Common myeloid progenitor, CD34-positive (primary cell): ENCODE measurements around the gene MROH2A.

ENCODE experiments used
- CTCF ChIA-PET: fragments of 350-600 bp; sonication (Branson Sonifier 250); formaldehyde crosslinking; loops from one replicate; lab custom pipeline; 2021; ENCODE audit warnings: antibody characterized with exemption; lab: Charles Lee
- POLR2A ChIA-PET: fragments of 350-600 bp; sonication (Branson Sonifier 250); formaldehyde crosslinking; loops from one replicate; lab custom pipeline; 2021; ENCODE audit warnings: antibody characterized with exemption; lab: Charles Lee
- DNase-seq, 3 donors: peaks; one replicate each; pipeline versions ENCODE4 v3.0.0 to v3.0.0-alpha.2; 2013
- H3K27ac ChIP-seq, 2 experiments: 1 replicate in 1 of 2; 2 replicates in 1 of 2; pipeline ENCODE4 v1.7.0; 2013; ENCODE audit warnings: inconsistent platforms in 2 of 2, low read length in 2 of 2, mild to moderate bottlenecking in 2 of 2, low read depth in 1 of 2, moderate library complexity in 1 of 2; ENCODE audit not compliant: severe bottlenecking in 2 of 2, insufficient read depth in 1 of 2, poor library complexity in 1 of 2
- H3K27me3 ChIP-seq, 5 experiments: replicated peaks in 2 of 5; 1 replicate in 3 of 5; 2 replicates in 2 of 5; pipeline versions ENCODE4 v1.6.1 to v1.7.0; 2013; ENCODE audit warnings: low read length in 4 of 5, mild to moderate bottlenecking in 2 of 5, moderate library complexity in 2 of 5, inconsistent platforms in 1 of 5; ENCODE audit not compliant: insufficient read depth in 5 of 5, control insufficient read depth in 4 of 5
- H3K36me3 ChIP-seq, 4 experiments: 1 replicate in 2 of 4; 2 replicates in 2 of 4; pipeline versions ENCODE4 v1.6.1 to v1.7.0; 2013; ENCODE audit warnings: low read length in 3 of 4, control low read depth in 1 of 4, mild to moderate bottlenecking in 1 of 4; ENCODE audit not compliant: control insufficient read depth in 4 of 4, insufficient read depth in 4 of 4
- H3K4me1 ChIP-seq, 4 experiments: 1 replicate in 3 of 4; 2 replicates in 1 of 4; pipeline versions ENCODE4 v1.6.1 to v1.7.1; 2013; ENCODE audit warnings: low read length in 3 of 4, mild to moderate bottlenecking in 3 of 4, control low read depth in 1 of 4, inconsistent platforms in 1 of 4, moderate library complexity in 1 of 4; ENCODE audit not compliant: control insufficient read depth in 4 of 4, insufficient read depth in 4 of 4; ENCODE audit errors: control extremely low read depth in 1 of 4
- H3K4me3 ChIP-seq, 7 experiments: 1 replicate in 4 of 7; 2 replicates in 3 of 7; pipeline versions ENCODE4 v1.5.1 to v1.7.0; 2013; ENCODE audit warnings: mild to moderate bottlenecking in 7 of 7, low read length in 6 of 7, moderate library complexity in 6 of 7, inconsistent platforms in 2 of 7, low read depth in 2 of 7, control low read depth in 1 of 7; ENCODE audit not compliant: insufficient read depth in 4 of 7, control insufficient read depth in 1 of 7; ENCODE audit errors: extremely low read depth in 1 of 7
- H3K9me3 ChIP-seq, 5 experiments: 1 replicate in 4 of 5; 2 replicates in 1 of 5; pipeline versions ENCODE4 v1.6.1 to v1.7.1; 2013; ENCODE audit warnings: low read length in 4 of 5, mild to moderate bottlenecking in 2 of 5, inconsistent platforms in 1 of 5, low read depth in 1 of 5, moderate library complexity in 1 of 5; ENCODE audit not compliant: control insufficient read depth in 4 of 5, insufficient read depth in 2 of 5; ENCODE audit errors: control extremely low read depth in 1 of 5
- WGBS: methylation state at CpG from one replicate; pipeline ENCODE4 v1.1.5; 2013; ENCODE audit not compliant: insufficient coverage; 5-methylcytosine and 5-hydroxymethylcytosine counted together

The MROH2A gene

DNA sequence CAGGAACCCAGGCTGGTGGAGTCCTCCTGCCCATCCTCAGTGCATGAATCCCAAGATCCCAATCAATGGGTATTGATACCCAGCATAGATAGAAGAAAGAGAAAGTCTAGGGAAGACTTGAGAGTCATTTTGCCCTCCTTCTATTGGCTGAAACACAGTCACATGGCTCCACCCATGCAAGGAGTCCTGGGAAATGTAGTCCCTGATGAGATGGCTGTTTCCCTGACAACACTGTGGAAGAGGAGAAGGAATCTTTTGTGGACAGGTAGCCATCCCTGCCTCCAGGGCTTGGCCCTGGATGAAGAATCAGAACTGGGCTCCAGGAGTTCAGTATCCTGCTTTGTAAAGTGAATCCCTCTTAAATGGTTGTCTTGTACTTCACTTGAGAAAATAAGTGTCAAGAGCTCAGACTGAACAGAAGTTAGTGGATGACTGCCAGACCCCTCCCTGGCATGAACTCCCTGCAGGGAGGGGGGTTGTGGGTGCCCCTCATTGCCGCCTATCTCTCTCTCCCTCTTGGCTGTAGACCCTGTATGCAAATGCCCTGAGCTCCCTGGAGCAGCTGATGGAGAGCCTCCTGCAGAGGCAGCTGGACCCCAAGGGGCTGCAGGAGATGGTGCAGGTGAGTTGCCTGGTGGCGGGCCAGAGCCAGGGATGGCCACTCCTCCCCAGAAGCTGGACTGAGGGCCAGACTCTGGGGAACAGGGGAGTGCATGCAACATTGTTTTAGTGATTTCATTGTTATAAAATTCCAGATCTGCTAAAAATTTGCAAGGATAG lies 36.1 kb downstream of the MROH2A start:
- CTCF ChIA-PET, result interaction anchor here (1.9 kb wide), 1 partner anchor 10 kb away, joined by 4 read pairs; no protein-coding TSS in a partner anchor
- POLR2A ChIA-PET, result no interaction called here

DNA sequence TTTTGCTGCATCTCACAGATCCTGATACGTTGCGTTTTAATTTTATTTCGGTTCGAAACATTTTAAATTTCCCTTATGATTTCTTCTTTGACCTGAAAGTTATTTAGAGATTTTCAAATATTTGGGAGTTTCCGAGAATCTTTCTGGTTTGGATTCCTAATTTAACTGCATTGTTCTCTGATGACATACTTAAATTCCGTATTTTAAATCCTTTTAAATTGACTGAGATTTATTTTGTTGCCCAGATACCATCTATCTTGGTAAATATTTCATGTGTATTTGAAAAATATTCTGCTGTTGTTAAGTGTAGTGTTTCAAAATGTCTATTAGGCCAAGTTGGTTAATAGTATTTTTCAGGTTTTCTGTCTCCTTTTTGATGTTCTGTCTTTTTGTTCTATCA lies 37.7 kb downstream of the MROH2A start:
- Histone ChIP-seq H3K36me3 (no peaks in the 10 kb centered on the region), H3K27me3 (peaks cover 0 to 7% (median 0%) of the 10 kb centered on the region in 5 experiments), H3K4me3 (no peak overlapping the region), H3K4me1 (no peaks in the 10 kb centered on the region), H3K9me3 (no peaks in the 10 kb centered on the region), H3K27ac (no peak overlapping the region)
- CTCF ChIA-PET, result no interaction called here
- no peak for DNase-seq
- POLR2A ChIA-PET, result no interaction called here
- no CpG with 5 or more reads among the region's 6 CpGs for WGBS

More for the DNA sequence above, 36.1 kb downstream of the MROH2A start:
- WGBS, result 88% methylated on average over 1 of the region's 2 CpGs
- DNase-seq, result no peak
- peaks cover 0 to 7% (median 0%) of the 10 kb centered on the region in 5 experiments for H3K27me3 ChIP-seq
- H3K27ac ChIP-seq, result no peak overlapping the region
- H3K4me3 ChIP-seq, result no peak overlapping the region
- H3K9me3 ChIP-seq, result no peaks in the 10 kb centered on the region
- H3K4me1 ChIP-seq, result no peaks in the 10 kb centered on the region
- H3K36me3 ChIP-seq, result no peaks in the 10 kb centered on the region

DNA sequence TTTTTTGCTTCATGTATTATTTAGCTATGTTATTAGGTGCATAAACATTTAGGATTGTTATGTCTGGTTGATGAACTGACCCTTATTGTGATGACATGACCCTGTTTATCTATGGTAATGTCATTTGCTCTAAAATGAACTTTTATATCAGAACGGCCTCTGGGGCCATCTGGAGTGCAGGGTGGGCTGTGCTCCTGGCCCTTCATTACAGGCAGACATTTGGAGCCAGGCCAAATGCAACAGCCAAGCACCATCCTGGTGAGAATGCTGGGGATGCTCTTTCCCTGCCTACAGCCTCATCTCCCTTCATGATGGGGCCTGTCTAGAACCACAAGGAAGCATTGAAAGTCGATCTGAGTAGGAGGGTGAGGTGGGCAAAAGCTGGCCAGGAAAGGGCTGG lies 38.2 kb downstream of the MROH2A start:
- Histone ChIP-seq H3K4me3 (no peak overlapping the region), H3K27ac (no peak overlapping the region), H3K36me3 (no peaks in the 10 kb centered on the region), H3K9me3 (no peaks in the 10 kb centered on the region), H3K4me1 (no peaks in the 10 kb centered on the region), H3K27me3 (peaks cover 0 to 5% (median 0%) of the 10 kb centered on the region in 5 experiments)
- DNase-seq, result no peak
- ChIA-PET POLR2A (no interaction called here), CTCF (no interaction called here)
- WGBS, result 100% methylated on average over 2 of the region's 2 CpGs

DNA sequence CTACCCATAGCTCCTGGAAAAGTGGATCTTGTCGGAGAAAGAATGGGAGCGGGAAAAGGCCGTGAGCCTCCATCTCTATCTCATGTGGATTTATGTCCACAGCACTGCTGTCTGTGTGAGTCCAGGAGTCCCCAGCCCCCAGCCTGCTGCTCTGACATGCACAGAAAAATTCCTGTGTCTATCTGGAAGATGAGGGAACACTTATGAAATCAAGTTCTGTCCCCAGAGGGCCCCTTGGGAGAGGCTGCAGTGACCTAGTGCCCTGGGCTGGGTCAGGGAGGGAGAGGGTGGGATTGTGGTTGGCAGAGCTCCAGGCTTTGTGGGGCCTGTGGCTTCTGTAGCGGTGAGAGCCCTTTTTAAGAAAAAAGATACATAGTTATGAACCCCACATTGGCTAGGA lies 38.6 kb downstream of the MROH2A start:
- Histone ChIP-seq H3K27me3 (peaks cover 0 to 4% (median 0%) of the 10 kb centered on the region in 5 experiments), H3K9me3 (no peaks in the 10 kb centered on the region), H3K4me3 (no peak overlapping the region), H3K4me1 (no peaks in the 10 kb centered on the region), H3K27ac (no peak overlapping the region), H3K36me3 (no peaks in the 10 kb centered on the region)
- ChIA-PET CTCF (no interaction called here), POLR2A (no interaction called here)
- no peak for DNase-seq
- 88% methylated on average over 4 of the region's 4 CpGs for WGBS

DNA sequence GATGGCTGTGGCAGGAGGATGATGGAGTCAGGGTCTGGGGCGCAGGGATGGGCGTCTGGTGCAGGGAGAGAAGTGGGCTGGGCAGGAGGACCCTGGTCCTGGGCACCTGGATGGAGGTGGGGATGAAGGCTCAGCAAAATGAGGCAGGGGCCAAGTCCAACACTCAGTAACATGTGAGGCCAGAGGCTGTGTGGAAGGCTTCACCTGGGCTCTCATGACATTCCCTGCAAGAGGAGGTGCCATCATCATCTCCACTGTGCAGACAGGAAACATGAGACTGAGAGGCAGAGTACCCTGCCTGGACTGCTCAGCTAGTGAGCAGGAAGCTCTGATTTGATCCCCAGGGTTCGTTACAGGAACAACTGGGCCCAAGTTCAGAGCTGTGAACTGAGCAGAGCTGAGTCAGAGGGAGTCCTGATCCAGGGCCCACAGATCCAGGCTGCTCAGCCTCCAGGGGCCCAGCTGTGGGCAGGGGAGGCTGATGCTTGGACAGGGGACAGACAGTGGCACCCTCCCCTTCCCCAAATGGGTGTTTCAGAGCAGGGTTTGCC lies 39.3 kb downstream of the MROH2A start:
- ChIA-PET POLR2A (interaction anchor here (0.7 kb wide), 1 partner anchor 33 kb away, joined by 3 read pairs; no protein-coding TSS in a partner anchor), CTCF (no interaction called here)
- no peaks in the 10 kb centered on the region for H3K9me3 ChIP-seq
- H3K27me3 ChIP-seq, result peaks cover 0 to 4% (median 0%) of the 10 kb centered on the region in 5 experiments
- H3K27ac ChIP-seq, result no peak overlapping the region
- DNase-seq, result no peak
- H3K4me3 ChIP-seq, result no peak overlapping the region
- 92% methylated on average over 3 of the region's 3 CpGs for WGBS
- H3K4me1 ChIP-seq, result no peaks in the 10 kb centered on the region
- no peaks in the 10 kb centered on the region for H3K36me3 ChIP-seq

DNA sequence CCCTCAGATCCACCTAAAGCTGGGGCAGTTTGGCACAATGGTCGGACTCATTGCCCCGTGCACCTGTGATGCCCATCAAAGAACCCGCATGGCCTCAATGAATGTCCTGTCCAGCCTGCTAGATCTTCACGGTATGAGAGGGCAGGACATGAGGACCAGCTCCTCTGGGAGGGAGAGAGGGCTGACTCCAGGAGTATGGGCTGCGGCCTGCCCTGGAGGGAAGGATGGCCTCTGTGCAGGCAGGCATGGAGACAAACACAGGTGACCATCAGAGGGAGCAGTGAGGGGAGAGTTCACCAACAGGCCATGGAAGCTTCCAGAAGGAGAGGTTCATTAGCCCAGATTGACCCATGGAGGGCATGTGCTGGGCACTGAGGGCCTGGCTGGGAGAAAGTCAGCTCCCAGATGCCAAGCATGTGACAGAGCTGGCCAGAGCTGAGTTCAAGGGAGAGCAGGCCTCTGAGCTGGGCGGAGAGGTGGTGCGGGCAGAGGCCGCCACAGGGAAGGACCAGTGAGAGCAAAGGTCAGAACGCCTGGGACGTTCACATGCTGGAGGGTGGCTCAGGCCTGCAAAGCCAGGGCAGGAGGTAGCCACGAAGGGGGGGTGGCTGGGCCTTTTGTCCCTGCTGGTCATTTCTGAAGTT lies 40.0 kb downstream of the MROH2A start:
- Histone ChIP-seq H3K27me3 (peaks cover 0 to 4% (median 0%) of the 10 kb centered on the region in 5 experiments), H3K4me3 (no peak overlapping the region), H3K4me1 (no peaks in the 10 kb centered on the region), H3K9me3 (no peaks in the 10 kb centered on the region), H3K27ac (no peak overlapping the region), H3K36me3 (no peaks in the 10 kb centered on the region)
- CTCF ChIA-PET, result no interaction called here
- no peak for DNase-seq
- 100% methylated on average over 11 of the region's 11 CpGs for WGBS
- POLR2A ChIA-PET, result interaction anchor here (0.7 kb wide), 1 partner anchor 32 kb away, joined by 3 read pairs; no protein-coding TSS in a partner anchor
